ENCODE measurements around the gene OR10D3. TPM values are rescaled to one million over a fixed set of nuclear protein-coding genes. Genes with fewer than 3 reads are reported as not detected.

Gene OR10D3
- total and polyA plus RNA-seq, 2 of the 8 experiments (the other 6 are each of a cell fraction or from before 2014, with no cell fraction given): not detected

- no peak overlapping the region for H3K4ac ChIP-seq (replicated peaks; ENCODE audit: insufficient read length, low read depth, low read length)
- 82% methylated on average over 6 of the region's 6 CpGs; no CpG with 5 or more reads in 1 of the 2 experiments for WGBS, 2 experiments (ENCODE audit: extremely low coverage in 1 of 2, insufficient coverage in 1 of 2, insufficient read length in 1 of 2, insufficient replicate concordance in 2 of 2, low coverage in 1 of 2, low lambda C conversion rate in 2 of 2, missing lambda C conversion rate in 1 of 2)
- TF ChIP-seq CHD1 (IDR thresholded peaks at IDR 0.05; ENCODE audit: low read depth, low read length): no peak
- TF ChIP-seq SRF (IDR thresholded peaks at IDR 0.05; ENCODE audit: low read depth, low read length): no peak
- no peak for TF ChIP-seq TCF12 (IDR thresholded peaks at IDR 0.05; ENCODE audit: low read depth, low read length)
- no peak for TF ChIP-seq POLR2A (IDR thresholded peaks at IDR 0.05; ENCODE audit: control extremely low read depth in 1 of 2, low read depth in 2 of 2, low read length in 2 of 2)
- TF ChIP-seq SUZ12 (IDR thresholded peaks at IDR 0.05; ENCODE audit: low read length): no peak
- no peak for TF ChIP-seq YY1 (IDR thresholded peaks at IDR 0.05; ENCODE audit: low read depth, low read length)
- no peak for TF ChIP-seq KDM4A (IDR thresholded peaks at IDR 0.05; ENCODE audit: low read depth, low read length, severe bottlenecking)
- no peak for TF ChIP-seq EZH2 (IDR thresholded peaks at IDR 0.05; ENCODE audit: low read depth, low read length, severe bottlenecking)
- TF ChIP-seq RBBP5 (IDR thresholded peaks at IDR 0.05; ENCODE audit: borderline replicate concordance, low read depth, low read length): no peak
- no peak for TF ChIP-seq FOSL1 (IDR thresholded peaks at IDR 0.05; ENCODE audit: insufficient read depth, low read depth, low read length)
- no peak overlapping the region for H2BK20ac ChIP-seq (ENCODE audit: low read length)
- no peak overlapping the region for H3K56ac ChIP-seq (replicated peaks; ENCODE audit: insufficient read length, low read depth, low read length)
- H3K79me2 ChIP-seq (ENCODE audit: control insufficient read depth in 1 of 2, insufficient read depth in 2 of 2, low read length in 2 of 2): no peaks in the 10 kb centered on the region
- H3K27ac ChIP-seq (ENCODE audit: low read depth, low read length): no peak overlapping the region
- no peaks in the 10 kb centered on the region for H3K36me3 ChIP-seq (ENCODE audit: control insufficient read depth in 2 of 4, insufficient read depth in 4 of 4, low read length in 3 of 4)
- H2BK15ac ChIP-seq (ENCODE audit: low read length): no peak overlapping the region
- H3K18ac ChIP-seq (ENCODE audit: extremely low read depth, low read length): no peak overlapping the region
- H3K79me1 ChIP-seq (ENCODE audit: low read depth, low read length): no peaks in the 10 kb centered on the region
- no peak overlapping the region for H3K4me2 ChIP-seq (ENCODE audit: insufficient read depth in 1 of 2, low read depth in 2 of 2, low read length in 2 of 2)
- no peak overlapping the region for H2BK12ac ChIP-seq (ENCODE audit: low read depth, low read length)
- peaks cover 0 to 3% (median 0%) of the 10 kb centered on the region in 4 experiments; a peak in 1 of 7 replicates for H3K4me1 ChIP-seq (replicated peaks in 1 of 4; ENCODE audit: control insufficient read depth in 3 of 4, insufficient read depth in 4 of 4, low read length in 3 of 4)
- no peak overlapping the region for H3K14ac ChIP-seq (ENCODE audit: insufficient read length)
- H3K4me3 ChIP-seq (ENCODE audit: extremely low read depth in 1 of 4, insufficient read depth in 2 of 4, low read depth in 3 of 4, low read length in 4 of 4): no peak overlapping the region
- H2AK5ac ChIP-seq (ENCODE audit: low read depth, low read length): no peak overlapping the region
- H3K23ac ChIP-seq (ENCODE audit: insufficient read length): no peak overlapping the region
- H4K20me1 ChIP-seq (replicated peaks in 1 of 2; ENCODE audit: control insufficient read depth in 1 of 2, insufficient read depth in 2 of 2, low read length in 2 of 2): no peaks in the 10 kb centered on the region
- H4K5ac ChIP-seq (ENCODE audit: insufficient read length, low read depth, low read length): no peak overlapping the region
- H3K27me3 ChIP-seq (replicated peaks in 1 of 4; ENCODE audit: control insufficient read depth in 3 of 4, extremely low read depth in 1 of 4, insufficient read depth in 3 of 4, low read length in 3 of 4): peaks cover 1 to 15% (median 12%) of the 10 kb centered on the region in 4 experiments; a peak in 5 of 7 replicates
- H3K9ac ChIP-seq (replicated peaks in 1 of 4; ENCODE audit: extremely low read depth in 1 of 4, low read depth in 3 of 4, low read length in 3 of 4): no peak overlapping the region
- FAIRE-seq: no peak
- no peak for DNase-seq (ENCODE audit: low read depth in 1 of 2, low spot score in 2 of 2)
- no peak overlapping the region for H2BK5ac ChIP-seq (ENCODE audit: low read depth, low read length)
- POLR2A ChIA-PET (ENCODE audit: partially characterized antibody): no interaction called here
- no peaks in the 10 kb centered on the region for H3K9me3 ChIP-seq (ENCODE audit: insufficient read depth in 2 of 2, low read depth in 1 of 2, low read length in 1 of 2)
- H2BK120ac ChIP-seq (replicated peaks; ENCODE audit: low read depth, low read length): no peak overlapping the region
- H4K91ac ChIP-seq (replicated peaks; ENCODE audit: insufficient read length, low read length): no peak overlapping the region
- no peak overlapping the region for H2AFZ ChIP-seq (ENCODE audit: low read length)
- H3K23me2 ChIP-seq (ENCODE audit: low read depth, low read length): no peaks in the 10 kb centered on the region
- CTCF ChIA-PET (ENCODE audit: partially characterized antibody): interaction anchor here (0.6 to 3.9 kb wide), 10 partner anchors 9 to 482 kb away, joined by 3 to 39 read pairs (median 7); no protein-coding TSS in a partner anchor
- no peak overlapping the region for H4K8ac ChIP-seq (ENCODE audit: extremely low read depth, insufficient read depth, low read length)
These were observed 10.3 kb downstream of the OR10D3 start for GRCh38 chr11:124193221-124194010.
